Measurements from ENCODE around the gene C2orf92.
A peak's percentile ranks its signal among the peaks of the same experiment; 100 is the strongest.

Gene C2orf92

DNA sequence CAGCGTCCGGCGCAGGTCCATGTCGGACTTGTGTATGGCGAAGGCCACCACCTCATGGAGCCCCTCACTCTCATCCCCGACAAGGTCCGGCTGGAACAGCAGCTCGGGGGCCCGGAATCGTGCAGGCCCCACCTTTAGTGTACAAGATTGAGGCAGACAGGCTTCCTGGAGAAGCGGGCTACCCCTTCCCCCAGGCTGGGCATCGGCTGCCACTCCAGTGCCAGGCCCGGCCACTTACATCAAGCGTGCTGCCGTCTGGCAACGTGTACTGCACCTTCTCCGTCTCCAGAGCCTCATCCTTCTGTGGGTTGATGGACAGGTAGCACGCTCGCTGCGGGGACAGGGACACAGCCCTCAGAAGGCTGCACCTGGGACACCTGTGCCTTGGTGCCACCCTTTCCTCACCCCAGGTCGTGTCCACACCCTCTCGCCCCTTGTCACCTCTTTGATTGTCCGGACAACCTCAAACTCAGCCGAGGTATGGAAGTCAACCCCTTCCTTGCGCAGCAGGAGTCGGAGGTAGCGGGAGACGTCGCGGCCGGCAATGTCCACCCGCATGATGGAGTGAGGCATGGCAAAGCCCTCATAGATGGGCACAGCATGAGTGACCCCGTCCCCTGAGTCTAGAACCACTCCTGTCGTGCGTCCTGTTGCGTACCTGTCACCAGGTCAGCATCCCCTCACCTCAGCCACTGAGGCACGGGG lies 11.4 kb upstream of the C2orf92 start:
- H3K9ac ChIP-seq (ENCODE audit: low read length): no peak overlapping the region
- H3K23ac ChIP-seq (ENCODE audit: low read length): no peak overlapping the region
- H3K36me3 ChIP-seq (ENCODE audit: control insufficient read depth in 1 of 2, insufficient read depth in 2 of 2, low read length in 2 of 2): peaks cover 48 to 63% of the 10 kb centered on the region in 2 experiments
- H3K79me2 ChIP-seq (ENCODE audit: control insufficient read depth, insufficient read depth, low read length, poor library complexity): peaks cover 4% of the 10 kb centered on the region
- H4K8ac ChIP-seq (ENCODE audit: low read depth, low read length): no peak overlapping the region
- H2BK120ac ChIP-seq (ENCODE audit: insufficient read depth, low read length, poor library complexity): no peak overlapping the region
- peaks cover 5% of the 10 kb centered on the region for H3K79me1 ChIP-seq (ENCODE audit: low read length)
- no peak overlapping the region for H3K18ac ChIP-seq (ENCODE audit: low read length)
- H4K91ac ChIP-seq (ENCODE audit: low read depth, low read length): no peak overlapping the region
- no peak overlapping the region for H2AFZ ChIP-seq (ENCODE audit: insufficient read depth, low read length, poor library complexity)
- no peak overlapping the region for H3K4me3 ChIP-seq (ENCODE audit: low read depth, low read length)
- H3K9me3 ChIP-seq (ENCODE audit: insufficient read depth, low read depth, low read length): peaks cover 10% of the 10 kb centered on the region
- WGBS (ENCODE audit: extremely low coverage, insufficient coverage, insufficient read length): no CpG with 5 or more reads among the region's 37 CpGs
- no peak overlapping the region for H3K27ac ChIP-seq (ENCODE audit: low read depth, low read length)
- no peak overlapping the region for H3K14ac ChIP-seq (ENCODE audit: low read length)
- H3K27me3 ChIP-seq (ENCODE audit: insufficient read depth, low read length): no peaks in the 10 kb centered on the region
- no peak overlapping the region for H2BK12ac ChIP-seq (ENCODE audit: low read length)
- no peak overlapping the region for H2AK5ac ChIP-seq (ENCODE audit: low read length)
- no peak for DNase-seq
- H3K4ac ChIP-seq (ENCODE audit: low read depth, low read length): no peak overlapping the region
- no peak overlapping the region for H2BK5ac ChIP-seq (ENCODE audit: low read depth, low read length, poor library complexity)
- H3K4me1 ChIP-seq (ENCODE audit: control insufficient read depth in 1 of 2, insufficient read depth in 2 of 2, low read length in 2 of 2): peaks cover 18 to 22% of the 10 kb centered on the region in 2 experiments
- no peak overlapping the region for H4K12ac ChIP-seq (ENCODE audit: low read depth, low read length)
- no peak overlapping the region for H3K4me2 ChIP-seq (ENCODE audit: low read length)

DNA sequence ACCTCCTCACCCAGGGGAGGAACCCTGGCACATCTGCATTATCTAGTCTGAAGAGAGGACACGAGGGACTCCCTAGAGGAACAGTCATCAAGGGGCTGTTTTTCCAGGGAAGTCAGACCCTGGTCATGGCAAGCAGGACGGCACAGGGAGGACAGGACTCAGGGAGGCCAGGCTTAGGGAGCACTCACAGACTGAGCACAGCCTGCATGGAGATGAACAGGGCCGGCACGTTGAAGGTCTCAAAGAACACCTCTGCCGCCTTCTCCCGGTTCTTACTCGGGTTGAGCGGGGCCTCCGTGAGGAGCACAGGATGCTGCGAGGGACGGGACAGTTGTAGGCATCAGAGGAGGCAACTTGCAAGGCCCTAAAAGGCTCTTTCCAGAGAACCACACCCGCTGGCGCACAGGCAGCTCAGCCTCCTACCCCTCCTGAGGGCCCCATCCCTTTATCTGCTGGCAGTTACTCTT lies 10.8 kb upstream of the C2orf92 start:
- H2BK5ac ChIP-seq (ENCODE audit: low read depth, low read length, poor library complexity): no peak overlapping the region
- H3K4ac ChIP-seq (ENCODE audit: low read depth, low read length): no peak overlapping the region
- H3K4me2 ChIP-seq (ENCODE audit: low read length): no peak overlapping the region
- H2BK12ac ChIP-seq (ENCODE audit: low read length): no peak overlapping the region
- H4K91ac ChIP-seq (ENCODE audit: low read depth, low read length): no peak overlapping the region
- H3K23ac ChIP-seq (ENCODE audit: low read length): no peak overlapping the region
- H3K18ac ChIP-seq (ENCODE audit: low read length): no peak overlapping the region
- peaks cover 48 to 63% of the 10 kb centered on the region in 2 experiments for H3K36me3 ChIP-seq (ENCODE audit: control insufficient read depth in 1 of 2, insufficient read depth in 2 of 2, low read length in 2 of 2)
- H4K12ac ChIP-seq (ENCODE audit: low read depth, low read length): no peak overlapping the region
- peaks cover 8% of the 10 kb centered on the region for H3K79me2 ChIP-seq (ENCODE audit: control insufficient read depth, insufficient read depth, low read length, poor library complexity)
- no peak overlapping the region for H2BK120ac ChIP-seq (ENCODE audit: insufficient read depth, low read length, poor library complexity)
- H3K79me1 ChIP-seq (ENCODE audit: low read length): peaks cover 11% of the 10 kb centered on the region
- no peak overlapping the region for H2AK5ac ChIP-seq (ENCODE audit: low read length)
- peaks cover 18 to 22% of the 10 kb centered on the region in 2 experiments for H3K4me1 ChIP-seq (ENCODE audit: control insufficient read depth in 1 of 2, insufficient read depth in 2 of 2, low read length in 2 of 2)
- no peaks in the 10 kb centered on the region for H3K27me3 ChIP-seq (ENCODE audit: insufficient read depth, low read length)
- H3K4me3 ChIP-seq (ENCODE audit: low read depth, low read length): peak overlapping the region; percentile 26
- no peak overlapping the region for H3K9ac ChIP-seq (ENCODE audit: low read length)
- no peak overlapping the region for H2AFZ ChIP-seq (ENCODE audit: insufficient read depth, low read length, poor library complexity)
- H3K14ac ChIP-seq (ENCODE audit: low read length): no peak overlapping the region
- no peak overlapping the region for H4K8ac ChIP-seq (ENCODE audit: low read depth, low read length)
- no peak overlapping the region for H3K27ac ChIP-seq (ENCODE audit: low read depth, low read length)
- WGBS (ENCODE audit: extremely low coverage, insufficient coverage, insufficient read length): no CpG with 5 or more reads among the region's 13 CpGs
- DNase-seq: no peak
- peaks cover 10% of the 10 kb centered on the region for H3K9me3 ChIP-seq (ENCODE audit: insufficient read depth, low read depth, low read length)

DNA sequence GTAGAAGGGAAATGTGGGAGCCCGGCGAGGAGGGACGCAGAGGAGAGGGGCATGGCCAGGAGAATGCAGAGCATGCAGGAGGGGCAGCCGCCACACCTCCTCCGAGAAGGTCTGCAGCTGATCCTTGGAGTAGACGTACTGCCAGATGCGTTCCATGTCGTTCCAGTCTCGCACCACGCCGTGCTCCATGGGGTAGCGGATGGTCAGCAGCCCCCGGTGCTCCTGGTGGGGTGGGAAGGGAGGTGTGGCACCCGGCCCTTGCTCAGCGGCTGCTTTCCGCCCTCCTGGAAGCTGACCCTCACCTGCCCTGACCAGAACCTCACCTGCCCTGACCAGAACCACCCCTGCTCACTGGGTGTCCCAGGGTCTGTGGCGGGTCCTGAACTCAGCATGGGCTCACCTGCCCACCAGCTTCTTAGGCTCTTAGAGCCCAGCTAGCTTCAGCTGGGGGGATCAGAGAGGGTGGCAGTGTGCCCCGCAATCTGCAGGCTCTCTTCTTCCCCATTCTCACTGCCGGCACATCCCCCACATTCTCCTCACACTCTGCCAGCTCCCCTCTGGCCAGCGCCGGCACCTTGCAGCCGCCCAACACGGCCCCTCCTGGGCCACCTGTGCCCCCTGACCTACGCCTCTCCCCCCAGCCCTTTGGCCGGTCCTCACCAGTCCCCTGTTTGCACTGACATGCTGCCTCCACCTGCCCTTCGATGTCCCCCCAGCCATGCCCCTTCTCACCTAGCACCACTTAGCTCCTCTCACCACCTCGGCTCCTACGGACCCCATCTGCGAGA lies 10.1 kb upstream of the C2orf92 start:
- no peak overlapping the region for H2AK5ac ChIP-seq (ENCODE audit: low read length)
- peak overlapping the region; percentile 6 for H3K18ac ChIP-seq (ENCODE audit: low read length)
- H2BK5ac ChIP-seq (ENCODE audit: low read depth, low read length, poor library complexity): no peak overlapping the region
- H3K27ac ChIP-seq (ENCODE audit: low read depth, low read length): no peak overlapping the region
- H3K79me2 ChIP-seq (ENCODE audit: control insufficient read depth, insufficient read depth, low read length, poor library complexity): peaks cover 10% of the 10 kb centered on the region
- H3K36me3 ChIP-seq (ENCODE audit: control insufficient read depth in 1 of 2, insufficient read depth in 2 of 2, low read length in 2 of 2): peaks cover 47 to 57% of the 10 kb centered on the region in 2 experiments
- no peak overlapping the region for H3K23ac ChIP-seq (ENCODE audit: low read length)
- peaks cover 18 to 22% of the 10 kb centered on the region in 2 experiments for H3K4me1 ChIP-seq (ENCODE audit: control insufficient read depth in 1 of 2, insufficient read depth in 2 of 2, low read length in 2 of 2)
- peaks cover 14% of the 10 kb centered on the region for H3K79me1 ChIP-seq (ENCODE audit: low read length)
- peaks cover 6% of the 10 kb centered on the region for H3K9me3 ChIP-seq (ENCODE audit: insufficient read depth, low read depth, low read length)
- peak overlapping the region; percentile 11 for H3K4me3 ChIP-seq (ENCODE audit: low read depth, low read length)
- H2BK120ac ChIP-seq (ENCODE audit: insufficient read depth, low read length, poor library complexity): no peak overlapping the region
- H3K9ac ChIP-seq (ENCODE audit: low read length): no peak overlapping the region
- no peak overlapping the region for H4K8ac ChIP-seq (ENCODE audit: low read depth, low read length)
- H3K4ac ChIP-seq (ENCODE audit: low read depth, low read length): no peak overlapping the region
- H3K4me2 ChIP-seq (ENCODE audit: low read length): no peak overlapping the region
- H2BK12ac ChIP-seq (ENCODE audit: low read length): no peak overlapping the region
- no peaks in the 10 kb centered on the region for H3K27me3 ChIP-seq (ENCODE audit: insufficient read depth, low read length)
- no peak overlapping the region for H2AFZ ChIP-seq (ENCODE audit: insufficient read depth, low read length, poor library complexity)
- no peak for DNase-seq
- no peak overlapping the region for H4K91ac ChIP-seq (ENCODE audit: low read depth, low read length)
- H4K12ac ChIP-seq (ENCODE audit: low read depth, low read length): no peak overlapping the region
- no CpG with 5 or more reads among the region's 29 CpGs for WGBS (ENCODE audit: extremely low coverage, insufficient coverage, insufficient read length)
- no peak overlapping the region for H3K14ac ChIP-seq (ENCODE audit: low read length)

DNA sequence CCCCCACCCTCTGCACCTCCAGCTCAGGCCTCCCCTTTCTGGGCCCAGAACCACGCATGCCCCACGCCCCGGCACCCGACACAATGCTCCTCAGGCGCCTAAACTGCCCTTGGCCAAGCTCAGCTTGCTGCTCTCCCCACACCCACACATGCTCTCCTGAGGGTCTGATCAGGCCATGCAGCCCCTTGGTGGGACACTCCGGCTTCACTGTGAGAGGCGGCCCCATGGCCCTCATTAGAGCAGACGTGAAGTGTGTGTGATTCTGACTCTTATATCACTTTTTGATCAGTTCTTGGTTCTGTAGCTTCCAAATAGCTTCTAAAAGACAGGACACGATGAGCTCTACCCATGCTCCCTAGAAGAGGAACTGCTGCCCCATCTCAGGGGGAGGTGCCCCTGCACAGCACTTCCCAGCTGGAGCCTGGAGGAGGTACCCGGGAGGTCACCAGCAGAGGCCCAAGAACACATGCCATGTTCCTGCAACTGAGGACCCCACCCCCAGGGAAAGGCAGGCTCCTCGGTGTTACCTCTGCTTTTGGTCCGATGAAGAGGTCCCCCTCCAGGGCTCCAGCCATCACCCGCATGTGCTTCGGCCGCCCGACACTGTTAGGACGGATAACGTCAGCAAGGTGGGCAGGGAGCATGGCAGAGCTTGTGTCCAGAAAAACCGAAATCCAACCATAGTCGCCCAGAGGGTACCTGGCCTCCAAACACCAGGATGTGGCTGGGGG lies 9.3 kb upstream of the C2orf92 start:
- no peak overlapping the region for H2BK120ac ChIP-seq (ENCODE audit: insufficient read depth, low read length, poor library complexity)
- no peaks in the 10 kb centered on the region for H3K27me3 ChIP-seq (ENCODE audit: insufficient read depth, low read length)
- H3K79me2 ChIP-seq (ENCODE audit: control insufficient read depth, insufficient read depth, low read length, poor library complexity): peaks cover 10% of the 10 kb centered on the region
- no peak overlapping the region for H3K4ac ChIP-seq (ENCODE audit: low read depth, low read length)
- H3K4me1 ChIP-seq (ENCODE audit: control insufficient read depth in 1 of 2, insufficient read depth in 2 of 2, low read length in 2 of 2): peaks cover 18 to 22% of the 10 kb centered on the region in 2 experiments
- H4K91ac ChIP-seq (ENCODE audit: low read depth, low read length): peak overlapping the region; percentile 1
- H3K4me3 ChIP-seq (ENCODE audit: low read depth, low read length): no peak overlapping the region
- H3K79me1 ChIP-seq (ENCODE audit: low read length): peaks cover 17% of the 10 kb centered on the region
- H4K8ac ChIP-seq (ENCODE audit: low read depth, low read length): no peak overlapping the region
- no peak overlapping the region for H3K23ac ChIP-seq (ENCODE audit: low read length)
- peak overlapping the region; percentile 15 for H3K18ac ChIP-seq (ENCODE audit: low read length)
- DNase-seq: no peak
- peaks cover 45 to 50% of the 10 kb centered on the region in 2 experiments for H3K36me3 ChIP-seq (ENCODE audit: control insufficient read depth in 1 of 2, insufficient read depth in 2 of 2, low read length in 2 of 2)
- no peak overlapping the region for H3K14ac ChIP-seq (ENCODE audit: low read length)
- H3K9me3 ChIP-seq (ENCODE audit: insufficient read depth, low read depth, low read length): peaks cover 2% of the 10 kb centered on the region
- no peak overlapping the region for H3K27ac ChIP-seq (ENCODE audit: low read depth, low read length)
- no peak overlapping the region for H4K12ac ChIP-seq (ENCODE audit: low read depth, low read length)
- H2AK5ac ChIP-seq (ENCODE audit: low read length): no peak overlapping the region
- no peak overlapping the region for H3K9ac ChIP-seq (ENCODE audit: low read length)
- no CpG with 5 or more reads among the region's 20 CpGs for whole genome bisulfite sequencing (ENCODE audit: extremely low coverage, insufficient coverage, insufficient read length)
- no peak overlapping the region for H2AFZ ChIP-seq (ENCODE audit: insufficient read depth, low read length, poor library complexity)
- H2BK5ac ChIP-seq (ENCODE audit: low read depth, low read length, poor library complexity): no peak overlapping the region
- no peak overlapping the region for H3K4me2 ChIP-seq (ENCODE audit: low read length)
- no peak overlapping the region for H2BK12ac ChIP-seq (ENCODE audit: low read length)
